GM21367 (cell line): Measurements from ENCODE around the gene MROH7.

ENCODE experiments used
- ATAC-seq: cut with Tn5 transposase; IDR thresholded peaks from one replicate; pipeline ENCODE4 v1.9.1; 2021; ENCODE audit not compliant: unreplicated experiment

Gene MROH7

GRCh38 chr1:54723985-54724384 is 82.4 kb downstream of the MROH7 start:
- ATAC-seq = no peak

- ATAC-seq = no peak
Measured at GRCh38 chr1:54724771-54725170, 83.2 kb downstream of the MROH7 start.

DNA sequence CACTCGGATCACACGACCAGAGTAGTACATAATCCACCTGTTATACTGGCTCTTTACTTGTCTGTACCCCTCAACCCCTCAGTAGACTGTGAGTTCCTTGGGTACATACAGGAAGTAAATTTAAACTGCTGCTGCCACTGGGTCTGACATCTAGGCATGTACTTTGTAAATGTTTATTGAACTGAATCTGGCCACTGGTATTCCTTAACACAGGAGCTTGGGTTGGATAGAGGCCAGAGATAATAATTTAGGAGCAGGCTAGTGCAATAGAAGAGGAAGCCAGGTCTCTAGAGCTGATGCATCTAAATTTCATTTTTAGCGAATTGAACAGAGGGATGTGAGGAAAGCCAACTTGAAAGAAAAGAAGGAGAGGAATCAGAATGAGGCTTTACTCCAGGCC is 86.4 kb downstream of the MROH7 start:
- no peak for ATAC-seq

GRCh38 chr1:54736685-54737084 is 95.1 kb downstream of the MROH7 start:
- ATAC-seq = no peak

GRCh38 chr1:54738244-54738643 is 96.7 kb downstream of the MROH7 start:
- ATAC-seq = no peak

GRCh38 chr1:54741531-54741930 is 99.9 kb downstream of the MROH7 start:
- no peak for ATAC-seq

- ATAC-seq = no peak
Measured at GRCh38 chr1:54742282-54742681, 100.7 kb downstream of the MROH7 start.

- no peak for ATAC-seq
Measured at GRCh38 chr1:54743416-54744226, 102.0 kb downstream of the MROH7 start.

- ATAC-seq = no peak
Measured at GRCh38 chr1:54744696-54745095, 103.1 kb downstream of the MROH7 start.

GRCh38 chr1:54745274-54745673 is 103.7 kb downstream of the MROH7 start:
- ATAC-seq = no peak

- ATAC-seq = no peak
Measured at GRCh38 chr1:54745864-54746263, 104.3 kb downstream of the MROH7 start.

GRCh38 chr1:54748094-54748835 is 106.7 kb downstream of the MROH7 start:
- ATAC-seq = no peak

DNA sequence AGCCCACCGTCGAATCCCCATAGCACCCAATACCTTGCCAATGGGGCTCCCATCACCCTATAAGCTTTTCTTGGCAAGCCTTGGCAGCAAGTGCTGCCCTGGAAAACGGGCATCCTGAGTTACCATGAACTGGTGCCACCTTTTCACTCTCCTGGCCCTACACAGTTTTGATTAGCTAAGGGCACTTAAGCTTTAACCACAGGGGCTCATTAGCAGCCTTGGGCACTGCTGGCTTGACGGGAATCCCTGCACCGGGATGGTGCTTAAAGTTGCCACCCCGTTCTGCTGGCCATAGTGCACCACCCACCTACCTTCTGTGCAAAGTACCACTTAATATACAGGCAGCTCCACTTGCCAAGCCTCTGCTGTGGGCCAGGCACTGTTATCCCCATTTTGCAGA is 109.0 kb downstream of the MROH7 start:
- no peak for ATAC-seq

DNA sequence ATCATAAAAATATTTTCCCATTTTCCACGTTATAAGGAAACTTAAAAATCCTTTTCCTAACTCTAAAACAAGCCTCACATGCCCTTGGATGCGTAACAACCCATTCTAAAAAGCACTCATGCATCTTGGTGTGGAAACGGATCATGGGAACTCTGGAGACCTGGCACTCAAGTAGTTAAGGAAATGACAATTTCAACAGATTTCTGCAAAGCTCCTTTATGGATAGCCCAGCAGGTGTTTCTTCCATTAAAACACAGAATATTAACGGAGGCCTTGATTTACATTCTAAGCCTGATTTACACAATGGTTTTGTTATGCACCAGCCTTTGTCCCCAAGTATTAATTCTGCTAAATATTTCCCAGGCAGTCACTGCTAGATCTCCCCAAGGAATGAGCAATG is 109.8 kb downstream of the MROH7 start:
- ATAC-seq = no peak

DNA sequence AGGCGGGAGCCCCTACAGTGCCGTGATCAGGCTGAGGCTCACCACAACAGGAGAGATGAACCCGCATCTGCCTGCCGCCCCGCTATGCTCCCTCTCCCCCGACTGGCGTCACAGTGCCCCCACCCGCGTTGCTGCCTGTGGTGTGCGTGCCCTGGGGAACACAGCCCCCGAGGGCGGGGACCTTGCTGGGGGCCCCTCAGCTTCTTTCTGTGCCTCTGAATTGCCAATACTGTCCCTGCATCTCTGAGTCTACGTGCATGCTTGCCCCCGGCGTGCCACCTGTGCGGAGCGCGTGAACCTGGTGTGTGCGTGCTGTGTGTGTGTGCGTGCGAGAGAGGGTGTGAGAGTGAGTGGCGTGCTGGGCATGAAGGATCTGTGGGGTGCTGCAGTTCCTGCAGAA is 112.5 kb downstream of the MROH7 start:
- ATAC-seq = no peak

DNA sequence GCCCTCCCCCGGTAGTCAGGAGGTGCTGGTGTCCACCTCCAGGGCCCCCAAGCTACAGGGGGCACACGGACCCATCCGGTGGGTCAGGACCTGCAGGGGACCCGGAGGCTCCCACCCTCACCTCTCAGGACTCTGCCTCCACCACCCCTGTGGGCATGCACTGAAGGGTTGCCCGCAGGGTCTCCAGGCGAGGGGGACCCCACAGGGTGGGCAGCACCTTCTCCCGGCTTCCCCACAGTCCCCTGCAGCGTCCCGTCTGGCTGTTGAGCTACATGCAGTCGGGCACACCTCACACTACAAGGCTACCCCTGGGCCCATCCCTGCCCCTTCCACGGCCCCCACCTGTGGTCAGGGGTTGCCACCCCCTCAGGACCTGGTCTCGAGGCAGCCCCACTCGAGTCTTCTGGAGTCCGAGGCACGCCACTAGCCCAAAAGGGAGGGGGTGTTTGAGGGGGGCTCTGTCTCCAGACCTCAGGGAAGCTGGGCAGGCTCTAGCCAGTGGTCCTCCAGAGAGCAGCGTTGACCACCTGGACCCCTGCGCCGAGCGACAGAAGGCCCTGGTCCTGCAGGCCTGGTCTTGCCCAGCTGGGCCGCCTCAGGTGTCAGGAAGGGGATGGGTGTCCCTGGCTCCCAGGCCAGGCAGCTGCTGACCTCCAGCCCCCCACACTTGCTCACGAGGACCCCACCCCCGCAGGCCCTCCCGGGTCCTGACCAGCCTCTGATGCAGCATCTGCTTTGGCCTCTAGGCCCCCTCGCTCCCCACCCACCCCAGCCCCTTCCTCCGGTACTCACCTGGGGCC is 113.1 kb downstream of the MROH7 start:
- no peak for ATAC-seq

- no peak for ATAC-seq
Measured at GRCh38 chr1:54757833-54758232, 116.2 kb downstream of the MROH7 start.

- ATAC-seq = no peak
Measured at GRCh38 chr1:54758678-54759348, 117.2 kb downstream of the MROH7 start.
